ENCODE measurements around the gene CCDC38. TPM values are rescaled to one million over a fixed set of nuclear protein-coding genes. Genes with fewer than 3 reads are reported as not detected.

The CCDC38 gene
- total and polyA plus RNA-seq, 3 donors from 2014 or later: 7.7 to 31.8 (median 25.8) TPM

DNA sequence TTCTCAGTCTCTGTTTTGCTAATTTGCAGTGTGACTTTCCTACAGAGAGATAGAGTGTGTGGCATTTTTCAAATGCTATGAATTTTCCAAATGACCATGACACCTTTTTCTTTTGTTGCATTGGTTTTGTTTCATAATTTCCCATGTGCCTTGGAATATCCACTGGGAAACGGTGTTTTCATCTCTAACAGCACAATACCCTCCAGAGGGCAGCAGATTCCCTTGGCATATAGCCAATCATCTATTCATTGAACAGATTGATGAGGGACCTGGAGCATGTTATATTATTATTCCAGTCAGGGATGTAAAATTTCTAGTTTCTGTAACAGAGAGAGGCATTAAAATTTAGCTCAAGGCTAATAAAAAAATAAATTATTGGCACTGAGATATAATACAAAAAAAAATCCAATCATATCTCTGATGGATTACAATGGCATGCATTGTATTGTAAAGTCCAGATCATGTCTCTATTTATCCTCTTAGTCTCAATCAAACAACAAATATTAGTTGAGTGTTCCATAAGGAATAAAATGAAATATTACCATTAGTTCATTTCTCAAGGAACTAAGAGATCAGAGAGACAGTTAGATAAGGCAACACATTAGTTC, 122.2 kb downstream of the CCDC38 start:
- peak; percentile 53 for DNase-seq
- Histone ChIP-seq H3K9me3 (no peaks in the 10 kb centered on the region), H3K27me3 (no peaks in the 10 kb centered on the region), H3K4me3 (no peak overlapping the region), H3K4me1 (peaks cover 3% of the 10 kb centered on the region), H3K36me3 (ENCODE audit: low read depth, missing control alignments) (no peaks in the 10 kb centered on the region), H3K27ac (no peak overlapping the region)
- 3 to 13% methylated on average over 1 of the region's 1 CpG for WGBS, 2 donors
- TF ChIP-seq, protein P1, sequence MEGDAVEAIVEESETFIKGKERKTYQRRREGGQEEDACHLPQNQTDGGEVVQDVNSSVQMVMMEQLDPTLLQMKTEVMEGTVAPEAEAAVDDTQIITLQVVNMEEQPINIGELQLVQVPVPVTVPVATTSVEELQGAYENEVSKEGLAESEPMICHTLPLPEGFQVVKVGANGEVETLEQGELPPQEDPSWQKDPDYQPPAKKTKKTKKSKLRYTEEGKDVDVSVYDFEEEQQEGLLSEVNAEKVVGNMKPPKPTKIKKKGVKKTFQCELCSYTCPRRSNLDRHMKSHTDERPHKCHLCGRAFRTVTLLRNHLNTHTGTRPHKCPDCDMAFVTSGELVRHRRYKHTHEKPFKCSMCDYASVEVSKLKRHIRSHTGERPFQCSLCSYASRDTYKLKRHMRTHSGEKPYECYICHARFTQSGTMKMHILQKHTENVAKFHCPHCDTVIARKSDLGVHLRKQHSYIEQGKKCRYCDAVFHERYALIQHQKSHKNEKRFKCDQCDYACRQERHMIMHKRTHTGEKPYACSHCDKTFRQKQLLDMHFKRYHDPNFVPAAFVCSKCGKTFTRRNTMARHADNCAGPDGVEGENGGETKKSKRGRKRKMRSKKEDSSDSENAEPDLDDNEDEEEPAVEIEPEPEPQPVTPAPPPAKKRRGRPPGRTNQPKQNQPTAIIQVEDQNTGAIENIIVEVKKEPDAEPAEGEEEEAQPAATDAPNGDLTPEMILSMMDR (IDR thresholded peaks at IDR 0.05): peak; percentile 45 to 48 (median 47)
- no peak for TF ChIP-seq POLR2A (IDR thresholded peaks at IDR 0.05)
- intact Hi-C loops (cut with DNase I; ENCODE audit: low total_unique reads): no loop called here

Other genes starting within 250 kb of the CCDC38 start
- 10 to 100 TPM; 43.8 to 84.9 TPM for gene NTN4, start 151.8 kb downstream of the CCDC38 start, total RNA-seq
- 15.9 TPM for gene NTN4, start 151.8 kb downstream of the CCDC38 start, polyA plus RNA-seq (ENCODE audit: insufficient read depth, low read depth, low replicate concordance)
- gene SNRPF, start 83.7 kb downstream of the CCDC38 start, total RNA-seq: 10 to 100 TPM; 10.3 to 11.6 TPM
- 30.6 TPM for gene SNRPF, start 83.7 kb downstream of the CCDC38 start, polyA plus RNA-seq (ENCODE audit: insufficient read depth, low read depth, low replicate concordance)
- 1 to 10 TPM; 2.0 to 4.0 TPM for gene AMDHD1, start 717 bp upstream of the CCDC38 start, total RNA-seq
- gene AMDHD1, start 717 bp upstream of the CCDC38 start, polyA plus RNA-seq (ENCODE audit: insufficient read depth, low read depth, low replicate concordance): 0.67 TPM
- gene HAL, start 53.7 kb upstream of the CCDC38 start, total RNA-seq: under 1 TPM; 0.39 to 0.74 TPM
- 0.37 TPM for gene HAL, start 53.7 kb upstream of the CCDC38 start, polyA plus RNA-seq (ENCODE audit: insufficient read depth, low read depth, low replicate concordance)
- gene LTA4H, start 93.0 kb upstream of the CCDC38 start, total RNA-seq: 10 to 100 TPM; 41.5 to 44.4 TPM
- 62.5 TPM for gene LTA4H, start 93.0 kb upstream of the CCDC38 start, polyA plus RNA-seq (ENCODE audit: insufficient read depth, low read depth, low replicate concordance)